NCI-H2196 treated with DMSO at 0.1 percent for 48 hours (cell line): ENCODE measurements around the gene COPS9.

Experiments used
- DNase-seq: peaks from one replicate; lab custom pipeline; 2025; ENCODE audit not compliant: unreplicated experiment; lab: John Stamatoyannopoulos, UW

Gene COPS9

GRCh38 chr2:240121675-240122074 lies 14.4 kb downstream of the COPS9 start:
- DNase-seq: no peak

GRCh38 chr2:240121190-240121589 lies 14.9 kb downstream of the COPS9 start:
- no peak for DNase-seq

DNA sequence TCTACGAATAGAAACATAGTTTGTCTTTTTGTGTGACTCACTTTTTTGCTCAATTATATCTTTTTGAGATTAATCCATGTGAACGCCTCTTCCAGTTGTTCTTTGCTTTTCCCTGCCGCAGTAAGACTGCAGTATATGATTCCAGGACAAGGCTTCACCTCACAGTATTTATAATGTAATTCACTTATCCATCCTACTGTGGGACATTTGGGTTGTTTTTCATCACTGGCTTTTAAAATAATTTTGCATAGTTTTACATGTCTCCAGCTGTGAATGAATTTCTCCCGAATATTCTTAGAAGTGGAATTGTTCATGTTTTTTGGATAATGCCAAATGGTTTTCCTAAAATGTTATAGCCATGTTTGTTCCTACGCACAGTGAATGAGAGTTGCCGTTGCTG lies 21.9 kb downstream of the COPS9 start:
- no peak for DNase-seq

DNA sequence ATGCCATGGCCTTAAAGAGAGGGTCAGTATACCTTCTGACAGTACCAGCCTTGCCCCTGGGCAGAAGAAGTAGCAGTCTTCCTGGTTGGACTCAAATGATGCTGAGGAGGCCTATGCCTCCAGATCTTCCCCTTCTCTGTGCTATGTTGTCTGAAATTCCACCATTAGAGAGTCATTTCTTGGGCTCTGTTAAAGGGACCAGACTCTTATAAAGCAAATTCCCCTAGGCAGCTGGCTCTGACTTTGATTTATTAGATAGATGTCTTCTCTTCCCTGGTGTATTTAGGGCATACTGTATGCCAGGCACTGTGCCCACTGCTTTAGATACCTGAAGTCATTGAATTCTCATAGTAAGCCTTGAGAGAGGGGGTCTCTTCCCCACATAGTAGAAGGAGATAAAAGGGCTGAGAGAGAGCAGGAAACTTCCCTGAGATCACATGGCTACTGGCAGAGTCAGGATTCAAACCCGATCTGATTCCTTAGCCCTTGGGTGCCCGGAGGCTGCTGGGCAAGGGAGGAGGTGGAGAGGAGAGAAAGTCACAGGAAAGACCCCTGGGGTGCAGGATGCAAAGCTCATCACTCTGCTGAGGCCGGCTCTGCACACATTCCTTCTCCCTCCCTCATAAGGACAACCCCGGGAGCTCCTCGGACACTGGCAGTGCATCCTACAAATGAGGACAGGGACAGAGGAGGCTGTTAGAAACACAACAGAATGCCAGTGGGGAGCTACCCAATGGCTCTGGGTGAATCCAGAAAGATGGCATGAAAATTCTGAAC lies 23.0 kb downstream of the COPS9 start:
- DNase-seq: no peak

- DNase-seq: no peak
Observed at GRCh38 chr2:240111253-240111652, 24.9 kb downstream of the COPS9 start.

- DNase-seq: no peak
Observed at GRCh38 chr2:240109386-240109785, 26.7 kb downstream of the COPS9 start.

- DNase-seq: no peak
Observed at GRCh38 chr2:240107477-240107796, 28.7 kb downstream of the COPS9 start.

- no peak for DNase-seq
Observed at GRCh38 chr2:240106765-240107476, 29.2 kb downstream of the COPS9 start.

DNA sequence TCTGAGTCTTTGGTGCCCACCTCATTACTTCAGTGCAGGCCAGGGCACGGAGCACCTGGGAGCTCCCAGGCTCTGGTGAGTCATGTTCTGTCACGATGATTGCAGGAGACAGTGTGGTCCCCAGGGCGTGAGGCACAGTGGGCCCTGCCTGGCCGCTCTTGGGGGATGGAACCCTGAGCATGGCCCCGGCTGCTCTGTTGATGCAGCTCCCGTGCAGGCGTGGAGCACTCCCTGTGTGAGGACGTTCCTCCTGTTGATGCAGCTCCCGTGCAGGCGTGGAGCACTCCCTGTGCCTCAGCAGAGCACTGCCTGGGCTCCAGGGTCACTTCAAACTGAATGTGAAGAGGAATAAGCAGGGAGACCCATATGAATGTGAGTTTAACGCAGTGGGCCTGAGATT lies 30.1 kb downstream of the COPS9 start:
- no peak for DNase-seq

DNA sequence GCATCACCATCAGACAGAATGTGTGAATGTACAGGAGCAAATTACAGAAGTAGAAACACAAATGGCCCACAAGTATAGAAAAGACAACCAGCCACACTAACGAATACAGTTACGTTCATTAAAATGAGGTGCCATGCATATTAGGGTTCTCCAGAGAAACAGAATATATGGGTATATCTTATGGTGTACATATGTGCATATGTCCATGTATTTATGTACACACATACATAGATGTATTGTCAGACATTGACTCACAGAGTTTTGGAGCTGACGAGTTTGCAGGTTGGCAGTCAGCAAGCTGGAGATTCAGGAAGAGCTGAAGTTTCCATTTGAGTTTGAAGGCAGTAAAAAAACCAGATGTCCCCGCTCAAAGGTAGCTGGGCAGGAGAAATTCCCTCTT lies 33.0 kb downstream of the COPS9 start:
- DNase-seq: no peak

GRCh38 chr2:240098349-240098748 lies 37.8 kb downstream of the COPS9 start:
- DNase-seq: no peak

DNA sequence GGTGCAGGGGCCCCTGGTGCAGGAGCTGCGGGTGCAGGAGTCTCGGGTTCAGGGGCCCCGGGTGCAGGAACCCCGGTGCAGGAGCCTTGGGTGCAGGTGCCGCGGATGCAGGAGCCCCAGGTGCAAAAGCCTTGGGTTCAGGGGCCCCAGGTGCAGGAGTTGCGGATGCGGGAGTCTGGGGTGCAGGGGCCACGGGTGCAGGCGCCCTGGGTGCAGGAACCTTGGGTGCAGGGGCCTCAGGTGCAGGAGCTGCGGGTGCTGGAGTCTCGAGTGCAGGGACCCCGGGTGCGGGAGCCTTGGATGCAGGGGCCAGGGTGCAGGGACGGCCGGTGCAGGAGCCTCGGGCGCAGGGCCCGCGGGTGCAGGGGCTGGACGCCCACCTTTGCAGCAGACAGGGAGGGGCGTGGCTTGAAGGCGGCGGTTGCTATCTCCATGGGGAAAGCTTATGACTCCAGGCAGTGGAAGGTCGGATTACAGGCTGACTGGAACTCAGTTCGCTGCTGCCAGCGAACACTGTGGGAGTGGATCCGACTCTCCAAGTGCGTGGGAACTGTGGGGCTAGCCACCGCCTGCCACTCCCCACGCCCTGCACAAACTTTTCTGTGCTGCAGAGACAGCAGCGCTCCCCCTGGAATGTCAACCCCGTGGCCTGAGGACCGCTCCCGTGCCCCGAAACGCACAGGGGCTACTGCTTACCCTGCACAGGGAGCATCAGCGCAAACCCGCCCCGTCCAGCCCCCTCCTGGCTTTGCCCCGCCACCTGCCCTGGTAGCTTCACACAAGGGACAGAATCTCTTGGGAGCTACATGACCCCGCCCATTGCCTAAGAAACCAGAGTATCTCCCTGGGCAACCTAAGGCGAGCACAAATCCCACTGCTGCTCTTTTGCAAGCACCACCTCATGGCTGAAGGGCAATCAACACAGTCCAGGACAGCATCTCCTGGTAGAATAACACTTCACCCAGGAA lies 40.3 kb downstream of the COPS9 start:
- DNase-seq: no peak

- DNase-seq: no peak
Observed at GRCh38 chr2:240089306-240089705, 46.8 kb downstream of the COPS9 start.

DNA sequence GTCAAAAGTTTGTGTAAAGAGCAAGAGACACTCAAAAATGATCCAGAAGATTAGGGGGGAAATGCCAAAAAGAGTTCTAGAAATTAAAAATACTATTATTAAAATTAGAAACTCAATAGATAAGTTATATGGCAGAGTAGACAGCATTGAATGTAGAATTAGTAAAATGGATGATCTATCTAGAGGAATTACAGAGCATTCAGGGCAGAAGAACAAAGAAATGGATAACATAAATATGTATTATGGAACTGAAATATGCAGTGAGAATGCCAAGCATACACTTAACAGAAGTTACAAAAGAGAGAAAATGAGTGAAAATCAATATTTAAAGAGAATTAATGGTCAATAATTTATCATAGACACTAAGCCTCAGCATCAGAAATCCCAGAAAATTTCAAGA lies 49.5 kb downstream of the COPS9 start:
- no peak for DNase-seq
